GM18951 (cell line): ENCODE data around the gene ANAPC2.

Source experiments
- POLR2A ChIP-seq: IDR thresholded peaks from 4 replicates; pipeline ENCODE4 v1.6.1; 2011; ENCODE audit warnings: mild to moderate bottlenecking; ENCODE audit not compliant: insufficient read length, insufficient read depth; ENCODE audit errors: extremely low read depth
- in situ Hi-C: fragments of 300-500 bp; cut with MboI; formaldehyde crosslinking; loops from one replicate; pipeline ENCODE4 v1.12.0; 2022; ENCODE audit warnings: low sequenced_read_pairs, mixed read lengths, inconsistent platforms; ENCODE audit not compliant: unreplicated experiment

ANAPC2 gene

DNA sequence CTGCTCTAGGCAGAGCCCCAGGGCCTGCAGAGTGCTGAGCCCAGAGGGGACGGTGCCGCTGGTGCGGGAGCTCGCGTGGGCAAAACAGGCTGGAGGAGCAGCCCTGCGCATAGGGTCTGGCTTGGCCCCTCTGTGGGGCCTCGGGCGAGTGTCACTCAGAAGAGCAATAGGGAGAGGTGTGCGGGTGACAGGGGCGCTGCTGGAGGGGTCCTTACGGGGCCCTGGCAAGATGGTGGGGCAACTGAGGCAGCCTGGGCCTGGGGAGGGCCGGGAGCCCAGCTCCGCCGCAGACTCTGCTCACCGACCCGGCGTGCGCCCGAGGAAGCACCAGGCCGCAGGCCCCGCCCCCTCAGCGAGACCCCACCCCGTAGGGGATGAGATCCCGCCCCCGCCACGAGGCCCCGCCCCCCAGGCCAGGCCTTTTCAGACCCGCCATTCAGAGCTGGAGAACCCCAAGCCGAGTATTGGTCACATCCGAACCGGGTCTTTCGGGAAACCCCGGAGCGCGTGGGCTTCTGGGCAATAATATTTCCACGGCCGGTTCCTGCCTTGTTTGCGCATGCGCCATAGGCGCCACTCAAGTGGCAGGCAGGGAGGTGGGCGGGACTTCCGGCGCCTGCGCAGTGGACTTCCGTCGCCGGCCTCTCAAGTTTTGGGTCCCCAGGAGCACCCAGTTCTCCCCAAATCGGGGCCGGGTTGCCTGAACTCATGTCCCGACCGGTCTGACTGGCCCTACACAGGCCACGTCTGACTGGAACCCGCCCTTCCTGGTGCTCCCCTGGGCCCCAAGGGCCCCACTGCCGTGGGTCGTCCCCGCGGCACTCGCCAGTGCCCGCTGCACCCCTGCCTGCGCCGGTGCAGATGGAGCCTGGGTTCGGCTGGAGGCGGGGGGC lies 35.0 kb upstream of the ANAPC2 start:
- in situ Hi-C loops, result loop anchor here (10.0 kb wide), 1 partner anchor 99 kb away; no protein-coding TSS in a partner anchor
- peak; percentile 86 for TF ChIP-seq POLR2A

DNA sequence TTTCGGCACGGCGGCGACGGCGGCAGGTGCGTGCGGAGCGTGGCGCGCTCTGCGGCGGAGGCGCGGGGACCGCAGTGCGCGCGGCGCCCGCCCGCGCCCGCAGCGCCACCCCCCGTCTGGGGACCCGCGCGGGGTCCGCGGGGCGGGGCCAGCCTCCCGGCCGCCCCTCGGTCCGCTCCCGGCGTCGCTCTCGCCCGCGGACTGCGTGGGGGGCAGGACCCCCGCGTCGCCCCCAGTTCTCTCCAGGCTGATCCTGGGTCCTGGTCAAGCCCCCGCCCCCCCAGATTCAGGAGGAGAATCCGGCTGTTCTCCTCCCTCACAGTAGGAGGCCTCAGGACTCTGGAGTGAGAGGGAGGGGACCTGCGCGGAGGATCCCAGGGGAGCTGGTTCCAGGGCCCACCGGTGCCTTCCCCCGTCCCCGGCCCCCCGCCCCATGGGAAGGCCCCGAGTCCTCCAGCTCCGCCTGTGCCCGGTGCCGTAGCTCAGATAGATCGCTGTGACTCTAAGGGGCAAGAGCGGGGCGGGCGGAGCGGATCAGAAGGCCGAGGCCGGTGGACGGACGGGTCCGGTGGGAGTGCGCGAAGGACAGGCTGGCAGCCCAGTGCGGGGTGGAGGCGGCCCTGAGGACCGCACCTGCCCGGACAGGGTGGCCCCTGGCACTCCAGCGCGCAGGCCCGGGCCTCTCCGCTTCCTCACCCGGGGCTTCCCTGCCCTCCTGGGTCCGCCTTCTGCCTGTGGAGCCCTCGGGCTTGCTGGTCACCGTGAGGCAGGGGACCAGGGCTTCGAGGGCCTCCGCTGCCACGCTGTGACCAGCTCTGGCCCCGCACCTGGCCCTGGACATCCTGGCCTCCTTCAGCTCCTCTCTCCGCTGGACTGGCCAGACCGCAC lies 34.1 kb upstream of the ANAPC2 start, which contains the start of gene RNF208:
RNF208 (minus strand) TSS at position 51 of the 888 bp plus-strand sequence. CDS start 1,028 bp downstream, outside the sequence.
- in situ Hi-C loops, result loop anchor here (10.0 kb wide), 1 partner anchor 98 kb away; no protein-coding TSS in a partner anchor
- peak; percentile 25 for TF ChIP-seq POLR2A

DNA sequence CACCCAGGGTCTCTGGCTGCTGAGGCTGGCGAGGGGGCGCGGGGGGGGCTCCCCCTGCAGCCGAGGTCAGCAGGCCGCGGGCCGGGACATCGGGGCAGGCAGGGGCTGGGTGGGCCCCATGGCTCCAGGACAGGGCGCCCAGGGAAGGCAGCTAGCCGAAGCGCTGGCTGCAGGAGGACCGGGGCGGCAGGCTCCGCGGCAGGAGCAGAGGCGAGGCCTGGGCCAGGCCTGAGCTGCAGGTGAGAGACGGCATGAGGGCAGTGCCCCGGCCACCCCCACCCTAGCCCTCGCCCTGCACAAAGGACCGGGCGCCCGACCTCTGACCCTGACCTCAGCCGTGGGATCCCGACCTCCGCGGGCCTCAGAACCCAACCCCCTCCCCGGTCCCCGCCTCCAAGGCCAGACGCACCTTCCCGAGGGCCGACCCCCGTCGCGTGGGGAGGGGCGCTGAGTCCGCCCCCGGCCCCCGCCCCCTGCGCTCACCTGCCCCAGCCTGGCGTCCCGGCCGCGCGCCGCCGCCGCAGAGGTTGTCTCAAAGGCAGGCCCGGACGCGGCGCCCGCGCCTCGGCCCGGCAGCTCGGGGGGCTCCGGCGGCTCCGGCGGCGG lies 33.2 kb upstream of the ANAPC2 start:
- in situ Hi-C loops, result loop anchor here (10.0 kb wide), 1 partner anchor 97 kb away; no protein-coding TSS in a partner anchor
- no peak for TF ChIP-seq POLR2A

DNA sequence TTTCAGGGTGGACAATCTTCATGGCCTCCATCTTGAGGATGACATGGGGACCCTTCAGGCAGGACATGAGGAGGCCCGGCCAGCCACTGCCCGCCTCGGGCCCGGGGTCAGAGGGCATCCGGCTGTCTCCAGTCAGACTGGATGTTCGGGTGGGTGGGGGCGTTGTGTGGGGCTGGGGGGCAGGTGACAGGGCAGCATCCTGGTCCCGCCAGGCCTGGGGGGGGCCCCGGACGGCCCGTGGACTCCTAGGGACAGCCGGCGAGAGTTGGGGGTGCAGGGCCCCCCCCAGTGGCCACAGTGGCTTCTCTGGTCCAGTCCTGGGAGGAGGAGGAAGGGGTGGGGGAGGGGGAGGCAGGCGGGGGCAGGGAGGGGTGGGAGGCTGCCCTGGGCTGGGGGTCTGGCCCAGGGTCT lies 32.7 kb upstream of the ANAPC2 start:
- in situ Hi-C loops, result loop anchor here (10.0 kb wide), 1 partner anchor 96 kb away; no protein-coding TSS in a partner anchor
- TF ChIP-seq POLR2A, result no peak

DNA sequence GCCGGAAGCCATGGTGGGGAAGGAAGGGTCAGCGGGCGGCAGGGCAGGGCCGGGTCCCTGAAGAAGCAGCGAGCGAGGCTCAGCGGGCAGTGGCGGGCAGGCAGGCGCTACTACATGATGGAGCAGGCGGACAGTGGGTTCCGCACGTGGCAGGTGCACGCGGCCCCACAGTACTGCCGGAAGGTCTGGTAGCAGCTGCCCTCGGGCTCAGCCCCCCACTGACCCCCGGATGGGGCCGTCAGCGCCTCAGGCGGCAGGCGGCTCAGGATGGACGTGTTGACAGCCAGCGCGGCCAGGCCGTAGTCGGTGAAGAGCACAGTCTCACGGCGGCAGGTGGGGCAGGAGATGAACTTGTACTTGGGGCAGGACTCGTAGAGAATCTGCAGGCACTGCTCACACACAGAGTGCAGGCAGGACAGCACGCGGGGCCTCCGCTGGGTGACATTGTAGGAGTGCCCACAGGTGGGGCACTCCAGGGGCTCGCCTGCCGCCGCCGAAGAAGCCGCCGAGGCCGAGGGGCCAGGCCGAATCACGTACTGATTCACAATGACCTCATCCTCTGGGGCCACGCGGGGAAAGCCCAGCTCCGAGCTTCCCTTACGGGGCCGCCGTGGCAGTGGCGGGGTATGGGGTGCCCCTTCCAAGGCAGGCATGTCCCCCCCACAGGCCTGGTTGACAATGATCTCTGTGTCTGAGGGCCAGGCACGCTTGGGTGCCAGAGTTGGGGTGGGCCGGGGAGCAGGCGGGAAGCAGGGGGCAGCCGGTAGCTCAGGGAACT lies 32.1 kb upstream of the ANAPC2 start:
- in situ Hi-C loops, result loop anchor here (10.0 kb wide), 1 partner anchor 96 kb away; no protein-coding TSS in a partner anchor
- no peak for TF ChIP-seq POLR2A

DNA sequence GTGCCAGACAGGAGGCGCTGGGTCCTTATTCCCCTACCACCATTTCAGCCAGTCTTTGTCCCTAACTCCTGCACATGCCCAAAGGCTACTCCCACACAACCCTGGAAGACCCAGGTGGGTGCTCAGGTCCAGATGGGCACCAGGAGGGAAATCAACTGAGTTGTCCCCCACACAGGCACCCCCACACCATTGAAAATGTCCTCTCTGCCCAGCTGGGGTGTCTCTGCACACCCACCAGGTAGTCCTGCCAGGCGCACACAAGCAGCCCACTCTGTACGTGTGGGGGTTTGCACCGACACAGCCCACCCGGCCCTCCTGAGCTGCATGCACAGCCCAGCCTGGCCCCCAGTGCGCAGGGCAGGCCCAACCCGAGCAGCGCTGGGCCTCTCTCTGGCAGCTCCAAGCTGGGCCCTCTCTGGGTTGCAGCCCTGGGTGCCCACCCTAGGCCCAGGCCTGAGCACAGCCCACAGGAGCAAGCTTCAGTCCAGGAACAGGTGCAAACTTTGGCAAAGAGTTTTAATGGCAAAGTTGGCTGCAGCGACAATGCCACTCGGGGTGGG lies 31.5 kb upstream of the ANAPC2 start:
- no peak for TF ChIP-seq POLR2A

DNA sequence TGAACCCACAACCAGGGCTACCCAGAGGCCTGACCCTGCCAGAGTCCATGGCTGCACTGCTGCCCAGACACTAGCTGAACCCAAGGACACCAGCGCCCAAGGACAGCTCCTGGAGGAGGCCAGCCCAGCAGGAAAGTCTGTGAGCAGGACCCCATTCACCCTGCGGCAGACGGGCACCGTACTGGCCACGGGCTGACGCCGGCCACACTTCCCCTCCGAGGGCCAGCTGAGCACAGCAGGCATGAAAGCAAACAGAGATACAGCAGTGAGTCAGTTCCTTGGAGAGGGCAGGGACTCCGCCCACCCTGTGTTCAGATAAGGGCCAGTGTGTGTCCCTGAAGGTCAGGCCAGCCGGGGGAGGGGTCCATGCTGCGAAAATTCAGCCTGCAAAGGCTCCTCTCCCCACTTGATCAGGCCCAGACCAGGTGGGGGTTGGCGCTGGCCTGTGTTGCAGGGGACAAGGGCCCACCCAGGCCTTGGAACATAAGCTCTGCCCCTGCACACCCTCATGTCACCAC lies 30.5 kb upstream of the ANAPC2 start:
- TF ChIP-seq POLR2A, result no peak
- in situ Hi-C loops, result no loop called here

More for the DNA sequence above, 31.5 kb upstream of the ANAPC2 start:
- in situ Hi-C loops, result loop anchor here (10.0 kb wide), 1 partner anchor 95 kb away; no protein-coding TSS in a partner anchor

DNA sequence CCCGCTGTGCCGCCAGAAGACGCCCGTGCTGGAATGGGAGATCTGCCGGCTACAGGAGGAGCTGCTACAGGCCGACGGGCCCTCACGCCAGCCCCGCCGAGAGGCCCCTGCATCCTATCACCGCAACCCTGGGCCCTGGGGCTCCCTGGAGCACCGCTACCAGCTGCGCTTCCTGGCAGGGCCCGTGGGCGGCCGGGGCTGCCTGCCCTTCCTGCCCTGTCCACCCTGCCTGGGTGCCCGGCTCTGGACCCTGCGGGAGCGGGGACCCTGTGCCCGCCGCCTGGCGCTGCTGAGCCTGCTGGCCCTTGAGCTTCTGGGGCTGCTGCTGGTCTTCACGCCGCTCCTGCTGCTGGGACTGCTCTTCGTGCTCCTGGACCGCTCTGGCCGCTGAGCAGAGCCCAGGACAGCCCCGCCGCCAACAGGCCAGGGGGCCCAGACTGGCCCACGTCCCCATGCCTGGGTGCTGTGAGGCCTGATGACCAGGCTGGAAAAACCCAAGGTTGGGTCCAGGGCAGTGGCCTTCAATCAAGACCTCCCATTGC lies 29.9 kb upstream of the ANAPC2 start:
- in situ Hi-C loops, result no loop called here
- no peak for TF ChIP-seq POLR2A

DNA sequence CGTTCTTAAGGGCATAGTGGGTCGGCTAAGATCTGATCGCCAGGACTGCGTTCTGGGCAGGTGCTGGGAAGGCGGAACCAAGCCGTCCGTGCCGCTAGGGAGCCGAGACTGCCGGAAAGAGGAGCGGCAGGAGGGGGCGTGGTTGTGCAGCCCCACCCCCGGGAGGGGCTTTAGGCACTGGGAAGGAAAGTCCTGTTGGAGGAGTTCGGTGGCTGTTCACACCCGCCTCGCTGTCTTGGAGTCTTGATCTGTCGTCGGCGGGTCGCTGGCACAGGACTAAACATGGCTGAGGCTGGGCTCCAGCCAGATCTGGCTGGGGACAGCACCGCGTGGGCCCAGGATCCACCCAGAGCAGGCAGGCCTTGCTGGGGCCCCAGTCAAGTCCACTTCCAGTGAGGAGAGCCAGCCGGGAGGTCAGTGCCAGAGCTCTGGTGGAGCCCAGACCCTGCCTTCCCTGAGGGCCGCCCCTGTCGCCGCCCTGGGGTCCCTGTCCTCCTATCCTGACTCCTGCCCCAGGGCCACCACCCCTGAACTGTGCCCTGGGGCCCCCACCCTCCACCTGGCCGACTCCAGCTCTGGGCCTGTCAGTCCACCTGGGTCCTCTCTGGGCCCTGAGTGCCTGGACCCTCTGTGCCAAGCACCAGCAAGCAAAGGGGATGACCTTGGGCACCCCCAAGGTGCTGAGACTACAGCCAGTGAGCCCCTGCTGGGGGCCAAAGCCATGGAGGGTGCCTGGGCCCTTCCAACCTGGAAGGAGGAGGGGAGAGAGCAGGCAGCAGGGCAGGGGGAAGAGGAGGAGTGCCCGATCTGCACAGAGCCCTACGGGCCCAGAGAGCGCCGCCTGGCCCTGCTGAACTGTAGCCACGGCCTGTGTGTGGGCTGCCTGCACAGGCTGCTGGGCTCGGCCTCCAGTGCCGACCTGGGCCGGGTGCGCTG lies 29.2 kb upstream of the ANAPC2 start:
- in situ Hi-C loops, result no loop called here
- no peak for TF ChIP-seq POLR2A

DNA sequence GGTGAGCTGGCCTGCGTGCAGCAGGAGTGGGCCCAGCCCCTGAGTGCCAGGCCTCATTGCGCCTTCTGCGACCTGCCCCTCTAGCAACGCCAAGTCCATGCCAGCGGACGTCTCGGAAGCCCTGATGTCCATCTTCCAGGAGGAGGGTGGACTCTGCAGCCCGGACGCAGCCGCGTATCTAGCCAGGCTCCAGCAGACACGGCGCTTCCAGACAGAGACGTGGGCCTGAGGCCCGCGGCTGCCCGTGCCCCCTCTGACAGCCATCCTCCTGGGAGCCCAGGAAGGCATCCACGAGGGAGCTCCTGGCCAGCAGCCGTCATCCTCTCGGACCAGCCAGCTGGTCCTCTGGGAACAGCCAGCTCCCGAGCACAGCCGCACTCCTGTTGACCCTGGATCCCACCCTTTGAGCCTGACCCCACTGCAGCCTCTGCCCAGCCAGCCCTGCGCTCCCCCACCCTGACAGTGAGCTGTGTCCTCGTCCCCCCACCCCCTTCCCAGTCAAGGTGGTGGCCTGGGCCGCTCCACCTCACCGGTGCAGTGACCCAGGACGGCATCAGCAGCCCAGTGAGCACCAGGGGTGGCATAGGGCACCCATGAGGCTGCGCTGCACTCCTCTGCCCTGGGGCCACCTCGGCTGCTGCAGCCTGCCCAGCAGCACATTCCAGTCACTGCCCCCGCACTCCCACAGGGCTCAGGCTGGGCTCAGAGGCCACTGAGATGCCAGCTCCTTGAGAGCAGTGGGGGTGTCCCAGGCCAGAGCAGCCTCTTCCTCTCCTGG lies 28.0 kb upstream of the ANAPC2 start:
- in situ Hi-C loops, result no loop called here
- TF ChIP-seq POLR2A, result no peak
